Right lobe of liver (tissue), 4 donors: ENCODE results near the gene CFAP20.

Experiments used
- CTCF ChIP-seq, 4 donors: fragments of 200-600 bp in 3 of 4; fragments of 450-650 bp in 1 of 4; IDR thresholded peaks; one replicate each; pipeline versions ENCODE4 v1.5.1 to v1.8.0; 2016 to 2022; ENCODE audit warnings: antibody characterized with exemption in 4 of 4, mild to moderate bottlenecking in 2 of 4
- POLR2A ChIP-seq: fragments of 450-650 bp; IDR thresholded peaks from one replicate; pipeline ENCODE4 v1.6.1; 2017; ENCODE audit warnings: antibody characterized with exemption, mild to moderate bottlenecking
- donor health status: DM: no; HTN: no; CAD: no.
- donor health status: DM: no; HTN: no; CAD: no.
- donor health status: DM: no; HTN: yes; CAD: no.

GRCh38 chr16:58111302-58111627 lies 17.9 kb downstream of the CFAP20 start:
- TF ChIP-seq CTCF (IDR thresholded peaks at IDR 0.05) (no peak), POLR2A (no peak)
